ENCODE measurements around the gene PGAP3.

The PGAP3 gene

DNA sequence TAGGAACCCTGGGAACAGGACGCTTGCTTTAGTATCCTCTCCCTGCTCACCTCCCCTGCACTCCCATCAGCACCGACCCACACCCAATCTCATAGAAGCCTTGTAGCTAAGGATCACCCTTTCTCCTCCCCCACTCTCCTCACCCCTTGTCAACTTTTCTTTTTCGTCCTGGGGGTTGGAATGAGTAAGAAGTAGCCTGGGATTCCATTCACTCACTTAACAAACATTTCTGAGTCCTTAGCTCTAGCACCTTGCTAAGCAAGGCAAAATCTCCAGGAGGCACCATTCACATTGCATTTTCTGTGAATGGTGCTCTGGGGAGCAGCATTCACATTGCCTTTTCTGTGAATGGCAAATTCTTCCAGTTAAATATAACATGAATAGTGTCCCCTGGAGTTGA lies 1.1 kb upstream of the PGAP3 start:
- TF ChIP-seq, protein P1, sequence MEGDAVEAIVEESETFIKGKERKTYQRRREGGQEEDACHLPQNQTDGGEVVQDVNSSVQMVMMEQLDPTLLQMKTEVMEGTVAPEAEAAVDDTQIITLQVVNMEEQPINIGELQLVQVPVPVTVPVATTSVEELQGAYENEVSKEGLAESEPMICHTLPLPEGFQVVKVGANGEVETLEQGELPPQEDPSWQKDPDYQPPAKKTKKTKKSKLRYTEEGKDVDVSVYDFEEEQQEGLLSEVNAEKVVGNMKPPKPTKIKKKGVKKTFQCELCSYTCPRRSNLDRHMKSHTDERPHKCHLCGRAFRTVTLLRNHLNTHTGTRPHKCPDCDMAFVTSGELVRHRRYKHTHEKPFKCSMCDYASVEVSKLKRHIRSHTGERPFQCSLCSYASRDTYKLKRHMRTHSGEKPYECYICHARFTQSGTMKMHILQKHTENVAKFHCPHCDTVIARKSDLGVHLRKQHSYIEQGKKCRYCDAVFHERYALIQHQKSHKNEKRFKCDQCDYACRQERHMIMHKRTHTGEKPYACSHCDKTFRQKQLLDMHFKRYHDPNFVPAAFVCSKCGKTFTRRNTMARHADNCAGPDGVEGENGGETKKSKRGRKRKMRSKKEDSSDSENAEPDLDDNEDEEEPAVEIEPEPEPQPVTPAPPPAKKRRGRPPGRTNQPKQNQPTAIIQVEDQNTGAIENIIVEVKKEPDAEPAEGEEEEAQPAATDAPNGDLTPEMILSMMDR (IDR thresholded peaks at IDR 0.05; ENCODE audit: low read length, missing control alignments) = no peak
- peak overlapping the region; percentile 80 for H3K4me3 ChIP-seq (replicated peaks; ENCODE audit: low read depth, low read length)

DNA sequence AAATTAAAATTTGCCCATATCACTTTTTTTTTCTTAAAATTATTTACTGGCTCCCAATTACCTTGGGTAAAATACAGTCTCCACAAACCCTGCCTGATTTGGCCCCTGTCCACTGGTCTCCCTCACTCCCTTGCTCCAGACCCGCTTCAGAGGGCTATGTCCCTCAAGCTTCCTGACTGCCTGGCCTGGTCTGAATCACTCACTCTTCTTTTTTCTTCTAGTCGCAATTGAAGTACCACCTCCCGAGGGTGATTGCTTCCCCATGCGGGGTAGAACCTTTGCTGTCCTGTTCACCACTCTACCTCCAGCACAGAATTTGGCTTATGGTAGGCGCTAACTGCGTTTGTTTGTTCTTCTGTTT lies 598 bp upstream of the PGAP3 start:
- TF ChIP-seq, protein P1 (IDR thresholded peaks at IDR 0.05; ENCODE audit: low read length, missing control alignments) = no peak
- no peak for DNase-seq (ENCODE audit: low read depth)
- peak overlapping the region; percentile 80 for H3K4me3 ChIP-seq (replicated peaks; ENCODE audit: low read depth, low read length)

More for the DNA sequence above, 1.1 kb upstream of the PGAP3 start:
- DNase-seq (ENCODE audit: low read depth) = no peak

DNA sequence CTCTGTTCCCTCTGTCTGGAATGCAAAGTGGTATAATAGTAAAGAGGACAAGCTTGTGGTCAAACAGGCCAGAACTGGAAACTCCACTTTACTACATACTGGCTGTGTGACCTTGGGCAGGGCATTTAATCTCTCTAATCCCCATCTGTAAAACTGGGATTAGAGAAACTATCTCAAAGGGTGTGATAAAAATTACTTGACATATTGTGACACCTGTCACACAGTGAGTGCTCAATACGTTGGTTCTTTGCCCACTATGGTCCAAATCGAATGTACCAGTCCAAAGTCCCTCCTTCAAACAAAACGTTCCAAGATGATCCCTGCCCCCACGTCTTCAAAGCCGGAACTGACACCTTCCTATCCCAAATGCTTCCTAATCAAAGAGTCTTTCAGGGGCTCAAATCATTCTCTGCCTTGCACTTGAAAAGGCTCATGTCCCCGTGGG lies 734 bp downstream of the PGAP3 start:
- peak overlapping the region; percentile 80 for H3K4me3 ChIP-seq (replicated peaks; ENCODE audit: low read depth, low read length)
- no peak for DNase-seq (ENCODE audit: low read depth)
- TF ChIP-seq, protein P1 (IDR thresholded peaks at IDR 0.05; ENCODE audit: low read length, missing control alignments) = no peak

DNA sequence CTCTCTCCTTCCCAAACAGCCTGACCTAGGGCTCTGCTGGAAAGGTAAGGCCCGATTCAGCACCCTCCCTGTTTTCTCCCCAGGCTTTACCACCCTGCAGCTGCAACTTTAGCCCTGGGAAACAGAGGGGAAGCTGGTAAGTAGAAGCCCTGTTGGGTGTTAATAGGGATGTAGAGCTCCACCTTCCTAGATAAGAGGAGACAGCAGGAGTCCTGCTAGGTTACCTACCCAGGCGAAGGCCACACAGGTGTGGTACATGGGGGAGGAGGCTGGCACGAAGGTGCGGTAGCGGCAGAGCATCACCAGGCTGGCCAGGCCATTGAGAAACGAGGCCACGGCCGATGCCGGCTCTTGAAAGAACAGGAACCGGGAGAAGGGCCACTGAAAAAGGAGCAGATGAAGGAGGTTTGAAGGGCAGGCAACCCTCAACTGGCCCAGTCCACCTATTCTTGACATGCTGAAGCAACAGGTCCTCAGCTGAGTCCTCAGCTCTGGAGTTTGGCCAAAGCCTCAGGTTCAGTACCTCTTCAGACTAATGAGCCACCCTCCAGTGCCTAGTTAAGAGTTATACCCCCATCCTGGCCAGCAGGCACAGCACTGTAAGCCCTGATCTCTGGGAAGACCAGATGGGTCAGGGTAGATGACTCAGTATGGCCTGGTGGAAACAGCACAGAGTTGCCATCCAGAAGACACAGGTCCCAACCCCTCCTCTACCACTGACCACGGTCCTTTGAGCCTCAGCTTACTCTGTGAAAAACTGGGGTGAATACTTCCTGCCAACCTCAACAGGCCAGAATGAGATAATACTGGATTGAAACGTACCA lies 3.3 kb downstream of the PGAP3 start:
- DNase-seq (ENCODE audit: low read depth) = no peak
- H3K4me3 ChIP-seq (replicated peaks; ENCODE audit: low read depth, low read length) = no peak overlapping the region
- TF ChIP-seq, protein P1 (IDR thresholded peaks at IDR 0.05; ENCODE audit: low read length, missing control alignments) = no peak

DNA sequence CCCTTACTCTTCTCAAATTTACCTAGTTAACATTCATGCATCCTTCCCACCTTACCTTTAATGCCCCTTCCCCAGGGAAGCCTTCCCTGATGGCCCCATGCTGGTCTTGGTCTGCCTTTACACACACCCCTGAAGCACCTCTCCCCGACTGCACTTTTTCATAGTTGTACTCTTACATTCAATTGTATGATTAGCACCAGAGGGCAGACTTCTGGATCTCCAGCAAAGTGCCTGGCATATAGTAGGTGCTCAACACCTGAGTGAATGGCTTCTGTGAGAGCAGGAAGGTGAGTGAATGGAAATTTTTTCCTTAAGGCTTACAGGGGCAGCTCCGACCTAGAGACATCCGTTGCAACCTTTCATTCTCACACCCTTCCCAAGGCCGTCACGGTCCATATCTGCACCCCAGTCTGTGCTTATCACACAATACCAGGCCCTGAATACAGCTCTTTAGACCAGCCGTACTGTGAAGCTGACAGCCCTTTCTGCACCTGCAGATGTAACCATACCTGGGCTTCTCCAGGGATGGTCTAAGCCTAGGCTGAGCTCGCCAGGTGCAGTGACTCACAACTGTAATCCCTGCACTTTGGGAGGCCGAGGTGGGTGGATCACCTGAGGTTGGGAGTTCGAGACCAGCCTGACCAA lies 4.4 kb downstream of the PGAP3 start:
- DNase-seq (ENCODE audit: low read depth) = no peak
- TF ChIP-seq, protein P1 (IDR thresholded peaks at IDR 0.05; ENCODE audit: low read length, missing control alignments) = no peak
- no peak overlapping the region for H3K4me3 ChIP-seq (replicated peaks; ENCODE audit: low read depth, low read length)

DNA sequence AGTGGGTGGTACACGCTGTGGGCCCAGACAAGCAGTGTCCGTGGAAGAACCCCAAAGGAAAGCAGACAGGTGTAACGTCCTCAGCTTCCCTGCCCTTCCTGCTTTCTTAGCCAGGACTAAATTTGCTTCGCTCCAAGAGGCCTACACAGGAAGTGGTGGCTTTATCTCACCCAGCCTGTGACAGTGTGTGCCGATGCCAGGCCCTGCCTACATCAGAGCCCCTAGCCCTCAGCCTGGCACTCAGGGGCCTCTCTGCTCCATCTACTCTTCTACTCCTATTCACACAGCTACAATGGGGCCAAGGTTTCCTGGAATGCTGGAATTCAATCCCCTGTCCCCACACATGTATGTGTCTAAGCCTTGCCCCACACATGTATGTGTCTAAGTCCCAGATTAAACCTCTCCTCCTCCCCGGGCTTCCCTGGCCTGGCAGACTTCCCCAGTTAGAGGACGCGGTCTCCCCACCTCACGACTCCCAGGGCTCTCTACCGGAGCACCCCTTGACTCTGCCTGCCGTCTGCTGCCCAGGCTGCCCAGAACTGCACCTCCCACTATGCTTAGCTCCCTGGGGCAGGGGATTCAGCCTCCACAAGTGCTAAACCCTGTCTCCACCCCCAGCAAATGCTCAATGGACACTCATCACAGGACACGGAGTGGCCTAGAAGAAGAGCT lies 8.2 kb downstream of the PGAP3 start:
- TF ChIP-seq, protein P1 (IDR thresholded peaks at IDR 0.05; ENCODE audit: low read length, missing control alignments) = no peak
- no peak for DNase-seq (ENCODE audit: low read depth)
- H3K4me3 ChIP-seq (replicated peaks; ENCODE audit: low read depth, low read length) = no peak overlapping the region

All from fibroblast of pulmonary artery (primary cell).